ENCODE measurements around the gene FER.

The FER gene

DNA sequence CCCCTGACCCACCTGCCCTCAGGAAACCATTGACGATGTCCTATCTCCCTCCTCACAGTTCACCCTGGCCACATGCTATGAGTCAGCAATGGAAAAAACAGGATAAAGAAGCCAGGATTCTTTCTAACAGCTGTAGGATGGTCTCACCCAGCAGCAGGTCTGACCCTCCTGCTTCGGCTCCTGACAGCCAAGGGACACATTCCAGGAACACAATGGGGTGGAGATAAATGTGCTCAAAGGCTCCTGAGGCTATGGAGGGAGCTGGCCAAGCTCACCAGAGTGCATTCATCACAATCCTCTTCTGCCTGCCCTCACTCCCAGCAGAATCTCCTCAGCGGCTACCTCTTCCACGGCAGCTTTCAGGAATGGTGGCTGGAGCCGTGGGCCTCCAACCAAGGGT lies 491.8 kb downstream of the FER start:
- no peak overlapping the region for H3K4me3 ChIP-seq (replicated peaks; ENCODE audit: low read depth, low read length)
- TF ChIP-seq, protein P1, sequence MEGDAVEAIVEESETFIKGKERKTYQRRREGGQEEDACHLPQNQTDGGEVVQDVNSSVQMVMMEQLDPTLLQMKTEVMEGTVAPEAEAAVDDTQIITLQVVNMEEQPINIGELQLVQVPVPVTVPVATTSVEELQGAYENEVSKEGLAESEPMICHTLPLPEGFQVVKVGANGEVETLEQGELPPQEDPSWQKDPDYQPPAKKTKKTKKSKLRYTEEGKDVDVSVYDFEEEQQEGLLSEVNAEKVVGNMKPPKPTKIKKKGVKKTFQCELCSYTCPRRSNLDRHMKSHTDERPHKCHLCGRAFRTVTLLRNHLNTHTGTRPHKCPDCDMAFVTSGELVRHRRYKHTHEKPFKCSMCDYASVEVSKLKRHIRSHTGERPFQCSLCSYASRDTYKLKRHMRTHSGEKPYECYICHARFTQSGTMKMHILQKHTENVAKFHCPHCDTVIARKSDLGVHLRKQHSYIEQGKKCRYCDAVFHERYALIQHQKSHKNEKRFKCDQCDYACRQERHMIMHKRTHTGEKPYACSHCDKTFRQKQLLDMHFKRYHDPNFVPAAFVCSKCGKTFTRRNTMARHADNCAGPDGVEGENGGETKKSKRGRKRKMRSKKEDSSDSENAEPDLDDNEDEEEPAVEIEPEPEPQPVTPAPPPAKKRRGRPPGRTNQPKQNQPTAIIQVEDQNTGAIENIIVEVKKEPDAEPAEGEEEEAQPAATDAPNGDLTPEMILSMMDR (IDR thresholded peaks at IDR 0.05; ENCODE audit: low read length, missing control alignments), result no peak
- DNase-seq (ENCODE audit: low read depth), result peak; percentile 8

DNA sequence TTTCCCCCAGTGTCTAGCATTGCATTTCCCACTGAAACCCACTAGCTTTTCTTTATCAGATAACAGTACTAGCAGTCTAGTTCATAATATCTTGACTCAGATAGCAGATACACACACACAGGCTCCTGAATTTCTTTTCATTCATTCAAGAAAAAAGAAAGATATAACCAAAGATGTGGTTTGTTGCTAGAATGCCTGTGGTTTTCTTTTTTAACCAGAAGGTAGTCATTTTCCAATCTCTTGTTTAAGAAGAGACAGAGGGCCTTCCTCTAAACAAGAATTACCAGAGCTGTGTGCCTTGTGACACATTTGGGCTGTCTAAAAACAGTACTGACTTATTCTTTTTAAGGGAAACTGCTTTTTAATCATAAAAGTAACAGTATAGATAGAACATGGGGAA lies 494.8 kb downstream of the FER start:
- H3K4me3 ChIP-seq (replicated peaks; ENCODE audit: low read depth, low read length), result no peak overlapping the region
- DNase-seq (ENCODE audit: low read depth), result no peak
- TF ChIP-seq, protein P1 (IDR thresholded peaks at IDR 0.05; ENCODE audit: low read length, missing control alignments), result no peak

DNA sequence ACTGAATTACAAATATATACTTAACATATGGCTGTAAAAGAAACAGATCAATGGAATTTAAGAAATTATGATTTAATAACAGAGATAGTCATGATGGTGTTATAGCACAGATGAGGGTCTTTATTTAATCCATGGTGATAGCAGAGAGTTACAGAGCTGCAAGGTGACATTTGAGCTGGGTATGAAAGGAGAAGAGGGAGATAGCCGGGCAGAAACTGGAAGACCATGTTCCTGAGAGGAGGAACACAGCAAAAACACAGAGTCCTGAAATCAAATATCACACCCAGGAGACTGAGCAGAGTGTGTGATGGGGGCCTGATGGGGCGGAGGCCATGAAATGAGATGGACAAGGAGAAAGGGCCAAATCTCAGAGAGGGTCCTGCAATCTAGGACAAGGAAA lies 498.7 kb downstream of the FER start:
- TF ChIP-seq, protein P1 (IDR thresholded peaks at IDR 0.05; ENCODE audit: low read length, missing control alignments), result no peak
- no peak overlapping the region for H3K4me3 ChIP-seq (replicated peaks; ENCODE audit: low read depth, low read length)
- DNase-seq (ENCODE audit: low read depth), result no peak

Measured in fibroblast of pulmonary artery (primary cell).